Testis (tissue), 2 donors: ENCODE results near the gene CNTFR.

ENCODE experiments used
- CTCF ChIP-seq, 3 experiments: fragments of 450-650 bp in 2 of 3; fragments of 200-600 bp in 1 of 3; sonication (generic) in 1 of 3; IDR thresholded peaks; one replicate each; pipeline ENCODE4 v1.5.1; 2016 to 2019; ENCODE audit warnings: antibody characterized with exemption in 3 of 3, mild to moderate bottlenecking in 2 of 3, moderate library complexity in 1 of 3
- POLR2A ChIP-seq: fragments of 450-650 bp; IDR thresholded peaks from one replicate; pipeline ENCODE4 v1.6.1; 2017; ENCODE audit warnings: antibody characterized with exemption, mild to moderate bottlenecking, moderate library complexity

DNA sequence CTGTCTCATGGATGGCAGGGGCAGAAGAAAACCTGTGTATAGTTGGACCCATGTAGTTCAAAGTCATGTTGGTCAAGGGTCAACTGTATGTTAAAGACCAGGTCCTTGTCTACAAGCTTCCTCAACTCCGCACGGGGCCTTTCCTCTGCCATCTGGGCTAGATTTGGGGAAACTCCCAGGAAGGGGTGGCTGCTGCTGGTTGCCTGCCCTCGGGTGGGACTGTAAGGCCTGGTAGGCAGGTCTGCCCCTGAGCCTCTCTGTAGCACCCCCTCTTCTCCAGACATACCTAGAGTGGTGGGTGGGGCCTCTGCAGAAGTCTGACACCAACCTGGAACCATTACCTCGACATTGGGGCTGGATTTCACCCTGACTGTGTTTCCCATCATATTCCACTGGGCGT is 82.0 kb downstream of the CNTFR start:
- TF ChIP-seq CTCF (IDR thresholded peaks at IDR 0.05) = no peak
- TF ChIP-seq POLR2A = no peak
